Measurements from ENCODE around the gene CCDC38. TPM values are rescaled to one million over a fixed set of nuclear protein-coding genes. Genes with fewer than 3 reads are reported as not detected.

The CCDC38 gene
- total RNA-seq, 1 experiment from 2014 or later = not detected

GRCh38 chr12:95962222-95962621 is 19.8 kb upstream of the CCDC38 start:
- DNase-seq (ENCODE audit: low read depth) = no peak

- no peak for DNase-seq (ENCODE audit: low read depth)
Observed at GRCh38 chr12:95960241-95960640, 17.8 kb upstream of the CCDC38 start.

- peak; percentile 35 for DNase-seq (ENCODE audit: low read depth)
Observed at GRCh38 chr12:95959107-95959506, 16.7 kb upstream of the CCDC38 start.

- no peak for DNase-seq (ENCODE audit: low read depth)
Observed at GRCh38 chr12:95956557-95957145, 14.2 kb upstream of the CCDC38 start.

- DNase-seq (ENCODE audit: low read depth) = no peak
Observed at GRCh38 chr12:95955549-95956159, 13.2 kb upstream of the CCDC38 start.

GRCh38 chr12:95953000-95953399 is 10.6 kb upstream of the CCDC38 start:
- no peak for DNase-seq (ENCODE audit: low read depth)

GRCh38 chr12:95951515-95951914 is 9.1 kb upstream of the CCDC38 start:
- peak; percentile 15 for DNase-seq (ENCODE audit: low read depth)

- DNase-seq (ENCODE audit: low read depth) = no peak
Observed at GRCh38 chr12:95949477-95950206, 7.2 kb upstream of the CCDC38 start.

- no peak for DNase-seq (ENCODE audit: low read depth)
Observed at GRCh38 chr12:95944108-95944704, 1.8 kb upstream of the CCDC38 start.

- DNase-seq (ENCODE audit: low read depth) = peak; percentile 50
Observed at GRCh38 chr12:95943330-95943842, 972 bp upstream of the CCDC38 start, which contains the start of gene AMDHD1. Gene AMDHD1, plus strand, starts transcription at chr12:95943331. Its CDS starts 68 bp downstream, at chr12:95943399.

GRCh38 chr12:95942101-95942523 is 302 bp downstream of the CCDC38 start:
- peak; percentile 27 for DNase-seq (ENCODE audit: low read depth)

GRCh38 chr12:95940514-95940913 is 1.9 kb downstream of the CCDC38 start:
- DNase-seq (ENCODE audit: low read depth) = no peak

- DNase-seq (ENCODE audit: low read depth) = peak; percentile 12
Observed at GRCh38 chr12:95922231-95922630, 20.2 kb downstream of the CCDC38 start.

- DNase-seq (ENCODE audit: low read depth) = no peak
Observed at GRCh38 chr12:95919110-95919509, 23.3 kb downstream of the CCDC38 start.

GRCh38 chr12:95918194-95918993 is 24.0 kb downstream of the CCDC38 start:
- DNase-seq (ENCODE audit: low read depth) = peak; percentile 56

- DNase-seq (ENCODE audit: low read depth) = no peak
Observed at GRCh38 chr12:95909871-95910270, 32.5 kb downstream of the CCDC38 start.

GRCh38 chr12:95908573-95908972 is 33.8 kb downstream of the CCDC38 start:
- peak; percentile 20 for DNase-seq (ENCODE audit: low read depth)

- DNase-seq (ENCODE audit: low read depth) = no peak
Observed at GRCh38 chr12:95898081-95898480, 44.3 kb downstream of the CCDC38 start.

GRCh38 chr12:95896846-95897245 is 45.6 kb downstream of the CCDC38 start:
- no peak for DNase-seq (ENCODE audit: low read depth)

GRCh38 chr12:95890958-95891357 is 51.5 kb downstream of the CCDC38 start:
- DNase-seq (ENCODE audit: low read depth) = no peak

GRCh38 chr12:95887311-95887710 is 55.1 kb downstream of the CCDC38 start:
- no peak for DNase-seq (ENCODE audit: low read depth)
